Trophoblast cell (in vitro differentiated cells and primary cell): ENCODE data around the gene DENND4A.

Source experiments
- DNase-seq, 2 donors: peaks; one replicate each; pipeline ENCODE4 v3.0.0-alpha.2; 2016
- H2AFZ ChIP-seq: 2 replicates; pipeline ENCODE4 v1.6.1; 2013; ENCODE audit warnings: low read length, moderate library complexity, mild to moderate bottlenecking; ENCODE audit not compliant: insufficient read depth, poor library complexity
- H2AK5ac ChIP-seq: 2 replicates; pipeline ENCODE4 v1.6.1; 2013; ENCODE audit warnings: mild to moderate bottlenecking, low read length
- H2BK120ac ChIP-seq: 2 replicates; pipeline ENCODE4 v1.6.1; 2013; ENCODE audit warnings: low read length, mild to moderate bottlenecking, moderate library complexity; ENCODE audit not compliant: insufficient read depth, poor library complexity
- H2BK12ac ChIP-seq: 2 replicates; pipeline ENCODE4 v1.6.1; 2013; ENCODE audit warnings: mild to moderate bottlenecking, low read length, moderate library complexity
- H2BK5ac ChIP-seq: 2 replicates; pipeline ENCODE4 v1.6.1; 2013; ENCODE audit warnings: low read length, low read depth, moderate library complexity, mild to moderate bottlenecking; ENCODE audit not compliant: poor library complexity
- H3K14ac ChIP-seq: 2 replicates; pipeline ENCODE4 v1.6.1; 2013; ENCODE audit warnings: mild to moderate bottlenecking, low read length
- H3K18ac ChIP-seq: 2 replicates; pipeline ENCODE4 v1.6.1; 2013; ENCODE audit warnings: mild to moderate bottlenecking, low read length
- H3K23ac ChIP-seq: 2 replicates; pipeline ENCODE4 v1.6.1; 2013; ENCODE audit warnings: low read length
- H3K27ac ChIP-seq: 2 replicates; pipeline ENCODE4 v1.5.1; 2013; ENCODE audit warnings: low read depth, mild to moderate bottlenecking, inconsistent platforms, low read length, moderate library complexity
- H3K27me3 ChIP-seq: 2 replicates; pipeline ENCODE4 v1.6.1; 2013; ENCODE audit warnings: inconsistent platforms, mild to moderate bottlenecking, low read length, moderate library complexity; ENCODE audit not compliant: insufficient read depth
- H3K36me3 ChIP-seq, 2 experiments: 1 replicate in 1 of 2; 2 replicates in 1 of 2; pipeline ENCODE4 v1.6.1; 2013; ENCODE audit warnings: low read length in 2 of 2, mild to moderate bottlenecking in 2 of 2, moderate library complexity in 1 of 2; ENCODE audit not compliant: insufficient read depth in 2 of 2, control insufficient read depth in 1 of 2
- H3K4ac ChIP-seq: 2 replicates; pipeline ENCODE4 v1.6.1; 2013; ENCODE audit warnings: low read depth, mild to moderate bottlenecking, low read length, moderate library complexity
- H3K4me1 ChIP-seq, 2 experiments: 1 replicate in 1 of 2; 2 replicates in 1 of 2; pipeline ENCODE4 v1.6.1; 2013; ENCODE audit warnings: low read length in 2 of 2, mild to moderate bottlenecking in 2 of 2, moderate library complexity in 1 of 2; ENCODE audit not compliant: insufficient read depth in 2 of 2, control insufficient read depth in 1 of 2
- H3K4me2 ChIP-seq: 2 replicates; pipeline ENCODE4 v1.6.1; 2013; ENCODE audit warnings: inconsistent platforms, mild to moderate bottlenecking, low read length, moderate library complexity
- H3K4me3 ChIP-seq: 2 replicates; pipeline ENCODE4 v1.5.1; 2013; ENCODE audit warnings: mild to moderate bottlenecking, low read depth, low read length, inconsistent platforms
- H3K79me1 ChIP-seq: one replicate; pipeline ENCODE4 v1.6.1; 2013; ENCODE audit warnings: low read length
- H3K79me2 ChIP-seq: 2 replicates; pipeline ENCODE4 v1.6.1; 2013; ENCODE audit warnings: low read length, mild to moderate bottlenecking; ENCODE audit not compliant: control insufficient read depth, insufficient read depth, poor library complexity
- H3K9ac ChIP-seq: 2 replicates; pipeline ENCODE4 v1.6.1; 2013; ENCODE audit warnings: mild to moderate bottlenecking, low read length
- H3K9me3 ChIP-seq: 2 replicates; pipeline ENCODE4 v1.6.1; 2013; ENCODE audit warnings: low read depth, mild to moderate bottlenecking, control low read depth, inconsistent platforms, low read length; ENCODE audit not compliant: insufficient read depth
- H4K12ac ChIP-seq: 2 replicates; pipeline ENCODE4 v1.6.1; 2013; ENCODE audit warnings: low read depth, mild to moderate bottlenecking, low read length, moderate library complexity
- H4K8ac ChIP-seq: 2 replicates; pipeline ENCODE4 v1.6.1; 2013; ENCODE audit warnings: low read depth, mild to moderate bottlenecking, low read length, moderate library complexity
- H4K91ac ChIP-seq: one replicate; pipeline ENCODE4 v1.6.1; 2013; ENCODE audit warnings: low read depth, mild to moderate bottlenecking, low read length, moderate library complexity
- WGBS: extraction: QIAGEN DNeasy Blood & Tissue Kit; methylation state at CpG from one replicate; pipeline ENCODE4 v1.1.7; 2013; ENCODE audit warnings: missing lambda C conversion rate; ENCODE audit not compliant: insufficient read length, insufficient coverage; ENCODE audit errors: extremely low coverage; 5-methylcytosine and 5-hydroxymethylcytosine counted together

Gene DENND4A

DNA sequence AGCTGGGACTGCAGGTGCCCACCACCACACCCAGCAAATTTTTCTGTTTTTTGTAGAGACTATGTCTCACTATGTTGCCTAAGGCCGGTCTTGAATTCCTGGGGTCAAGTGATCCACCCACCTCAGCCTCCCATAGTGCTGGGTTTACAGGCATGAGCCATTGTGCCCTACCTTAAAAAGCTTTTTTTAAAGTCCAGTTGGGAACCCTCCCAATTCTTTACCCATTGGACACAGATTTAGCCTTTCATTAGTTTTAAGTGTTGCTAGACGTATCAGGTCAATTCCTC lies 1.7 kb upstream of the DENND4A start:
- Histone ChIP-seq H3K18ac (no peak overlapping the region), H3K4me1 (peaks cover 0 to 6% of the 10 kb centered on the region in 2 experiments), H2AK5ac (no peak overlapping the region), H2BK120ac (no peak overlapping the region), H3K23ac (no peak overlapping the region), H3K27ac (no peak overlapping the region), H3K79me2 (peaks cover 2% of the 10 kb centered on the region), H3K14ac (no peak overlapping the region), H3K4ac (no peak overlapping the region), H3K9ac (no peak overlapping the region), H3K4me2 (no peak overlapping the region), H3K79me1 (peaks cover 4% of the 10 kb centered on the region), H3K9me3 (no peaks in the 10 kb centered on the region), H3K36me3 (no peaks in the 10 kb centered on the region), H4K91ac (no peak overlapping the region), H2BK12ac (no peak overlapping the region), H4K8ac (no peak overlapping the region), H4K12ac (no peak overlapping the region), H3K4me3 (no peak overlapping the region), H3K27me3 (no peaks in the 10 kb centered on the region), H2AFZ (no peak overlapping the region), H2BK5ac (no peak overlapping the region)
- DNase-seq = peak in 1 of 2 donors; percentile 15
- WGBS = no CpG with 5 or more reads among the region's 2 CpGs

- peak; percentile 22 to 63 for DNase-seq
- no peak overlapping the region for H3K14ac ChIP-seq
- H3K27ac ChIP-seq = peak overlapping the region; percentile 63
- no peaks in the 10 kb centered on the region for H3K27me3 ChIP-seq
- H2AK5ac ChIP-seq = no peak overlapping the region
- H3K36me3 ChIP-seq = no peaks in the 10 kb centered on the region
- no peak overlapping the region for H2BK120ac ChIP-seq
- no peak overlapping the region for H3K9ac ChIP-seq
- no peak overlapping the region for H3K4ac ChIP-seq
- peaks cover 2% of the 10 kb centered on the region for H3K79me2 ChIP-seq
- H3K23ac ChIP-seq = no peak overlapping the region
- no peak overlapping the region for H2BK12ac ChIP-seq
- H4K8ac ChIP-seq = no peak overlapping the region
- H3K4me1 ChIP-seq = peaks cover 0 to 6% of the 10 kb centered on the region in 2 experiments
- H4K12ac ChIP-seq = no peak overlapping the region
- no peak overlapping the region for H3K18ac ChIP-seq
- H3K4me3 ChIP-seq = no peak overlapping the region
- no CpG with 5 or more reads among the region's 13 CpGs for WGBS
- no peak overlapping the region for H2BK5ac ChIP-seq
- H3K4me2 ChIP-seq = peak overlapping the region; percentile 63
- H2AFZ ChIP-seq = no peak overlapping the region
- peak overlapping the region; percentile 56 for H4K91ac ChIP-seq
- peaks cover 4% of the 10 kb centered on the region for H3K79me1 ChIP-seq
- H3K9me3 ChIP-seq = no peaks in the 10 kb centered on the region
These were observed 1.1 kb upstream of the DENND4A start for GRCh38 chr15:65792988-65793817.

DNA sequence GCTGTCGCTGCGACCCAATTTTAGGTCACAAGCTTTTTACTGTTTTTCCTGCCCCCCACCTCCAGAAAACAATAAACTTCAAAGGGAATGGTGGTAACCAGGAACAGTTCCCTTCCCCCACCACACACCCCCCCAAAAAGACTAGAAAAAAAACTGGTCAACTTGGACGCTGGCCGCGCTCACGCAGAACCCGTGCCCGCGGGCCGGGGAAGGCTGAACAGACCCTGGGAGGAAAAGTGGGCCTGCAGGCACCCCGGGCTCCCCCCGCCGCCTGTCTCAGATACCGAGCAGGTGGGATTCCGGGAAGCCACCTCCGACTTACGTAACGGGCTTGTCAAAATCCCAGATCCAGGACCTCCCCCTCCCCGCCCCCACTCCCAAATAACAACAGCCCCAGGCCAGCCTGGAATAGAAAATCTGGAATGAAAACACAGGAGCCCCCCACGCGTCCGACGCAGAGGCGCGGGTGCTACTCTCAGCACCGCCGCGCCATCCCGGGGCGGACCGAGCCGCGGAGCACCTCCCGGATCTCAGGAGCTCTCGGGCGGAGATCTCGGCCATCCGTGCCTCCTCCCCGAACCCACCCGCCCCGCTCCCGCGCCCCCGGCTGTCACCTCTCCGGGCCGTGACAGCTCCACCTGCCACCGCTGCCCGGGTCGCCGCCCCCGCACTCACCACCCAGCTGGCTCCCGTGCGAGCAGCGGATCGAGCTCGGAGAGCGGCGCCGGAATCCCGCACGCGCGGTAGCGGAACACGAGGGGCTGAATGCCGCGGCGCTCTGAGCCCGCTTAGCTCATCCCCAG lies 557 bp downstream of the DENND4A start:
- Histone ChIP-seq H3K18ac (no peak overlapping the region), H2BK120ac (no peak overlapping the region), H2AFZ (peak overlapping the region; percentile 86), H3K9ac (peak overlapping the region; percentile 13), H2BK12ac (no peak overlapping the region), H3K27ac (peak overlapping the region; percentile 55), H4K12ac (no peak overlapping the region), H3K4me3 (peak overlapping the region; percentile 93), H3K14ac (no peak overlapping the region), H3K27me3 (no peaks in the 10 kb centered on the region), H2AK5ac (no peak overlapping the region), H2BK5ac (no peak overlapping the region), H3K79me2 (peaks cover 2% of the 10 kb centered on the region), H3K79me1 (peaks cover 4% of the 10 kb centered on the region), H4K91ac (no peak overlapping the region), H3K9me3 (no peaks in the 10 kb centered on the region), H3K4me2 (peak overlapping the region; percentile 71), H3K4me1 (peaks cover 0 to 6% of the 10 kb centered on the region in 2 experiments), H3K23ac (no peak overlapping the region), H3K36me3 (no peaks in the 10 kb centered on the region), H4K8ac (no peak overlapping the region), H3K4ac (no peak overlapping the region)
- no CpG with 5 or more reads among the region's 69 CpGs for WGBS
- peak; percentile 60 to 62 for DNase-seq

DNA sequence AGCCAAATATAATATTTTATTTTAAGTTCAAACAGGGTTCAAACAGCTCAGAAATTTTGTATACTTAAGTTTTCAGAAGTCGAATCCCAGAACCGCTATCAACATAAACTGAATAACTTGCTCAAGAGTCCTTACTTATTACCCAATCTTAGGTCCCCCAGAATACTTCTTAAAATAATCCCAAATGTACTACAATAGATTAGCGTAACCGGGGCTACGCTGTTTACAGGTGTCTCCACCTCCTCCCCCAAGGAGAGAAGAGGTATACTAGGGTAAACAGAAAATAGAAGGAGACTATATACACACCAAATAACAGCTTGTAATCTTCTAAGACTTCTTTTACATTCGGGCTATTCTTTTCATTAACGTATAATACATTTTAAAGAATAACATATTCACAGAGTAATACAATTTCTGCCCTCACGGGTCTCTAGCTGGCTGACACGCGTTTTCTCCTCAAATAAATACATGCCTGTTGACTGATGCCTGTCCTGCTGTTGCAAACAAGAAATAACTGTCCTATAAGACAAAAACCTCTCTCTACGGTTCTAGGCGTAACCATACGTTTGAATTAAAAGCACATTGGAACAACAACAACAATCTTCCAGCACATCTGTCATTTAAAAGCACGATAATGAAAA lies 1.3 kb downstream of the DENND4A start:
- Histone ChIP-seq H3K4ac (no peak overlapping the region), H3K23ac (no peak overlapping the region), H2BK5ac (no peak overlapping the region), H3K18ac (no peak overlapping the region), H3K79me2 (peaks cover 2% of the 10 kb centered on the region), H3K9me3 (no peaks in the 10 kb centered on the region), H2BK12ac (no peak overlapping the region), H2AFZ (peak overlapping the region; percentile 86), H3K36me3 (no peaks in the 10 kb centered on the region), H4K12ac (no peak overlapping the region), H2BK120ac (no peak overlapping the region), H3K27me3 (no peaks in the 10 kb centered on the region), H3K14ac (no peak overlapping the region), H3K4me1 (peaks cover 0 to 6% of the 10 kb centered on the region in 2 experiments), H3K27ac (no peak overlapping the region), H3K79me1 (peaks cover 4% of the 10 kb centered on the region), H4K91ac (no peak overlapping the region), H3K9ac (no peak overlapping the region), H3K4me3 (no peak overlapping the region), H4K8ac (no peak overlapping the region), H3K4me2 (peak overlapping the region; percentile 71), H2AK5ac (no peak overlapping the region)
- no CpG with 5 or more reads among the region's 14 CpGs for WGBS
- peak in 1 of 2 donors; percentile 52 for DNase-seq
